Ovary (tissue), 3 donors: ENCODE results near the gene ZNF292.

ENCODE experiments used
- CTCF ChIP-seq, 3 donors: fragments of 450-650 bp in 2 of 3; fragments of 200-600 bp in 1 of 3; IDR thresholded peaks; one replicate each; pipeline versions ENCODE4 v1.5.1 to v1.8.0; 2016 to 2022; ENCODE audit warnings: antibody characterized with exemption in 3 of 3, mild to moderate bottlenecking in 1 of 3
- POLR2A ChIP-seq: fragments of 450-650 bp; IDR thresholded peaks from one replicate; pipeline ENCODE4 v1.6.1; 2017; ENCODE audit warnings: antibody characterized with exemption, mild to moderate bottlenecking, moderate library complexity
- donor health status: DM: no; HTN: no; CAD: no.

DNA sequence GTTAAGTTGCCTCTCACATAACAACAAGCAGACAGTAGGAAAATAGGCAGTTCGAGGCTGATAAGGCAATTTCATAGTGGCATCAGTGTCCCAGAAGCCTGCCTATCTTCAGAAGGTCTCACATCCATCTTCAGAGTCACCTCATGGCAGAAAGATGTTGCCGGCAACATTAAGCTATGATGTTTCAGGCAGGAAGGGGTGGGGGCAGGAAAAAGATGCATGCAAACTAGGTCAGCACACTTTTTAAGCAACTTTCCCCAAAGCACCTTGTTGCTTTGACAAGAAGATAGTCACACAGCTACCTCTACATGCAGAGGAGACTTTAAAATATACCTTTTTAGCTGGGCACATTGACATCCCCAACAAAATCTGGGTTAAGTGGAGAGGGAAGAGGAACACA is 123.8 kb downstream of the ZNF292 start:
- TF ChIP-seq CTCF (IDR thresholded peaks at IDR 0.05) = no peak
- TF ChIP-seq POLR2A = no peak
